Measurements from ENCODE around the gene GALNT9.

GRCh38 chr12:132180648-132181546, 148.5 kb downstream of the GALNT9 start:
- TF ChIP-seq CTCF (IDR thresholded peaks at IDR 0.05) (no peak), POLR2A (IDR thresholded peaks at IDR 0.05) (no peak)

Data from lower leg skin (tissue), 3 donors.